A673 (cell line): Measurements from ENCODE around the gene ARNT2.

Experiments used
- EZH2 ChIP-seq: fragments of 200-600 bp; sonication (generic); IDR thresholded peaks from 2 replicates; pipeline ENCODE4 v1.6.1; 2017; ENCODE audit warnings: borderline replicate concordance, low read depth, mild to moderate bottlenecking, mixed read lengths, antibody characterized with exemption, low read length; ENCODE audit not compliant: poor library complexity, severe bottlenecking
- TF ChIP-seq, protein P1 (sequence below): fragments of 300-800, 200-600 bp; sonication (generic); conservative IDR thresholded peaks from 2 replicates; pipeline ENCODE4 v1.5.1; 2017; ENCODE audit warnings: low read depth, mild to moderate bottlenecking, antibody characterized with exemption, low read length, moderate library complexity, mixed read lengths

DNA sequence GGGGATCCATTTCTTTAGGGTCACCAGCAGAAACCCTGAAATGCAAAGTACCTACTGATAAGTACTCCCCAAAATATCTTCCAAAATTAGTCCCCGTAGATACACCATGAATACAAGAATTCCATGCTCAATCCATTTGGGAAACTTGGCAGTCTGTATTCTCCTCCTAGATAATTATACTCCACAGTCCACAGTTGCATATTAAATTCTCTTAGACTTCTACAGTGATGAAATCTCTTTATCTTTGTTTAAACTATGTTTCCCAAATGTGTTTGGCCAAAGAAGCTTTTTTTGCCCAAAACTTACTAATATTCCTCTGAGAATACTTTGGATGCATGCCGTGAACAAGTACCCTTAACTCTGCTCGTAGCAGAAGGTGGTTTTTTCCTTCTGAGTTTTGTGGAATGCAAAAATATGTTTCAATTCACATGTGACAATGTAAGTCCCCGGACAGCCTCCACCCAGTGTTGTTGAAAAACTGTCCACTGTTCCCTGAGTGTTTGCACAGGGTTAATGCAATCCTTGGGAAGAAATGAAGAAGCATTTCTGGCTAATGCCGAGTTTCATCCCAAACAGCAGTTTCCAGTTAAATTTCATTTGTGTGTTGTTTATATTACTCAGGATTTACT is 126.7 kb downstream of the ARNT2 start:
- TF ChIP-seq, protein P1, sequence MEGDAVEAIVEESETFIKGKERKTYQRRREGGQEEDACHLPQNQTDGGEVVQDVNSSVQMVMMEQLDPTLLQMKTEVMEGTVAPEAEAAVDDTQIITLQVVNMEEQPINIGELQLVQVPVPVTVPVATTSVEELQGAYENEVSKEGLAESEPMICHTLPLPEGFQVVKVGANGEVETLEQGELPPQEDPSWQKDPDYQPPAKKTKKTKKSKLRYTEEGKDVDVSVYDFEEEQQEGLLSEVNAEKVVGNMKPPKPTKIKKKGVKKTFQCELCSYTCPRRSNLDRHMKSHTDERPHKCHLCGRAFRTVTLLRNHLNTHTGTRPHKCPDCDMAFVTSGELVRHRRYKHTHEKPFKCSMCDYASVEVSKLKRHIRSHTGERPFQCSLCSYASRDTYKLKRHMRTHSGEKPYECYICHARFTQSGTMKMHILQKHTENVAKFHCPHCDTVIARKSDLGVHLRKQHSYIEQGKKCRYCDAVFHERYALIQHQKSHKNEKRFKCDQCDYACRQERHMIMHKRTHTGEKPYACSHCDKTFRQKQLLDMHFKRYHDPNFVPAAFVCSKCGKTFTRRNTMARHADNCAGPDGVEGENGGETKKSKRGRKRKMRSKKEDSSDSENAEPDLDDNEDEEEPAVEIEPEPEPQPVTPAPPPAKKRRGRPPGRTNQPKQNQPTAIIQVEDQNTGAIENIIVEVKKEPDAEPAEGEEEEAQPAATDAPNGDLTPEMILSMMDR = no peak
- no peak for TF ChIP-seq EZH2
